ENCODE measurements around the gene ADARB2. TPM values are rescaled to one million over a fixed set of nuclear protein-coding genes. Genes with fewer than 3 reads are reported as not detected.

ADARB2 gene
- total and polyA plus RNA-seq, 2 donors (not counting 1 experiment from before 2014, with no cell fraction given), result not detected

DNA sequence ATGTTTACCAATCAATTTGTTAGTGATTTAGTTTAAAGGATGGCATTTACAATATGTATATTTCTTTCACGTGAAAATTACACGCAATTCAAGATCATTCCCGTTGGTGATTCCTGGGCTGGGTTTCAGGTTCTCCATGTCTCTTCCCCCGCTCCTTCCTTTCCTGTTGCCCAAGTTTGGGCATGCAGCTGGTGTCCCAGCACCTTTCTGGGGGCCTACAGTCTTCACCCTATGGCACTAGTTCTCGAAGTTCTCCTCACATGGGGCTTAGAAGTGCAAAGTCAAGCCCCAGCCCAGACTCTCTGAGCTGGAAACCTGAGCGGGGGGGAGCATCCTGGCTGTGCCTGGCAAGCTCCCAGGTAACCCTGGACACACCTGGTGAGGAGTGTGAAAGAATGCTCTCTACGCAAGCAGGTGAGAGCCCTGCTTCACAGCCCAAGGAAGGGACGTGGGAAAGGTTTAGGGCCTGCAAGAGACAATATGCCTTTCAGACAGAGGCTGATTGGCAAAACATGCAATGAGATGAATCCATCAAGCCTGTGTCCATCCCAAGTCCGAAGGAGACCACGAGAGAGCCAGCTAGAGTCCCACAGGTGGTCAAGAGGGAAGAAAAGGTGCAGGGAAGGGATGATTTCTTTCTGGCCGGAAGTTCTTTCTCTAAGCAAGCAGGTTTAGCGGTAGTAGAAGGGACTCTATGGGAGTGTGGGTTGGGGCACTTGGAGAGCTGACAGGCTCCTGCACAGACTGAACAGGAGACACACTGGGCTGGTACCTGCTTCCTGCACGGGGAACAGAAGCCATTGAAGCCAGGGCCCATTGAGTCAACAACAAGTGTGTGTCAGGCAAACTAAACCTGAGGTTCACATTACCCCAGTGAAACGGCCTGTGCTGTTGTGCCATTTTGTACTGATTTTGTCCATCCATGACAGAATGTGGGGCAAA lies 131.1 kb downstream of the ADARB2 start:
- H3K27me3 ChIP-seq (ENCODE audit: control insufficient read depth, insufficient read depth, low read length), result no peaks in the 10 kb centered on the region
- no peak for DNase-seq (ENCODE audit: low read depth in 2 of 2)
- H3K9ac ChIP-seq (ENCODE audit: insufficient read depth, low read length), result no peak overlapping the region
- no peaks in the 10 kb centered on the region for H4K20me1 ChIP-seq (ENCODE audit: control insufficient read depth, extremely low read depth, insufficient read depth, low read length)
- H3K9me3 ChIP-seq (ENCODE audit: control insufficient read depth, insufficient read depth, low read depth, low read length), result no peaks in the 10 kb centered on the region
- no peak overlapping the region for H3K4me3 ChIP-seq (replicated peaks in 1 of 4; ENCODE audit: control extremely low read depth in 1 of 4, insufficient read depth in 1 of 4, low read depth in 3 of 4, low read length in 4 of 4)
- H3K4me2 ChIP-seq (ENCODE audit: extremely low read depth, insufficient read depth, low read length), result no peak overlapping the region
- no peak overlapping the region for H3K27ac ChIP-seq (ENCODE audit: insufficient read depth, low read length)
- no peaks in the 10 kb centered on the region for H3K79me2 ChIP-seq (ENCODE audit: control insufficient read depth, insufficient read depth, low read length)
- no peak overlapping the region for H2AFZ ChIP-seq (ENCODE audit: low read length)
- no peaks in the 10 kb centered on the region for H3K4me1 ChIP-seq (ENCODE audit: control insufficient read depth, extremely low read depth, insufficient read depth, low read length)
- TF ChIP-seq, protein P1, sequence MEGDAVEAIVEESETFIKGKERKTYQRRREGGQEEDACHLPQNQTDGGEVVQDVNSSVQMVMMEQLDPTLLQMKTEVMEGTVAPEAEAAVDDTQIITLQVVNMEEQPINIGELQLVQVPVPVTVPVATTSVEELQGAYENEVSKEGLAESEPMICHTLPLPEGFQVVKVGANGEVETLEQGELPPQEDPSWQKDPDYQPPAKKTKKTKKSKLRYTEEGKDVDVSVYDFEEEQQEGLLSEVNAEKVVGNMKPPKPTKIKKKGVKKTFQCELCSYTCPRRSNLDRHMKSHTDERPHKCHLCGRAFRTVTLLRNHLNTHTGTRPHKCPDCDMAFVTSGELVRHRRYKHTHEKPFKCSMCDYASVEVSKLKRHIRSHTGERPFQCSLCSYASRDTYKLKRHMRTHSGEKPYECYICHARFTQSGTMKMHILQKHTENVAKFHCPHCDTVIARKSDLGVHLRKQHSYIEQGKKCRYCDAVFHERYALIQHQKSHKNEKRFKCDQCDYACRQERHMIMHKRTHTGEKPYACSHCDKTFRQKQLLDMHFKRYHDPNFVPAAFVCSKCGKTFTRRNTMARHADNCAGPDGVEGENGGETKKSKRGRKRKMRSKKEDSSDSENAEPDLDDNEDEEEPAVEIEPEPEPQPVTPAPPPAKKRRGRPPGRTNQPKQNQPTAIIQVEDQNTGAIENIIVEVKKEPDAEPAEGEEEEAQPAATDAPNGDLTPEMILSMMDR (conservative IDR thresholded peaks at IDR 0.05 in 1 of 2, IDR thresholded peaks at IDR 0.05 in 1 of 2; ENCODE audit: low read depth in 1 of 2, low read length in 2 of 2), result no peak
- no peak for TF ChIP-seq EZH2 (IDR thresholded peaks at IDR 0.05; ENCODE audit: low read length, missing control alignments)
- H3K36me3 ChIP-seq (ENCODE audit: control insufficient read depth, insufficient read depth, low read length), result no peaks in the 10 kb centered on the region

DNA sequence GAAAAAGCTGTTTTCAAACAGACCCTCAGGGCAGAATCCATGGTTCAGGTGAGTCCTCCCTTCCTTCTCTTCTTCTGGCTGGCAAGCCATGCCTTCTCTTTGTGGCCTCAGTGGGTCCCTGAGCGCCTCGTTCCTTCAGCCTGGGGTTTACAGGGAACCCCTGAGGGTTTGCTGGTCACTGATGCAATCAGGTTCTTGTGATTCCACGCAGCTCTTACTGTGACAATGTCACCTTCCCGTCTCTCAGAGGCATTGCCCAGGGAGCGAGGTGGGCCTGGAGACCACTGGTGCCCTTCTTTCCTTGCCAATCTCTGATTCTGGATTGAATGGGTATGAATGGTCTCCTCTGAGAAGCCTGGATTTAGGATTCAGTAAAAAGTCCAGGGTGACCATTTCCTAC lies 132.2 kb downstream of the ADARB2 start:
- Histone ChIP-seq H3K9ac (ENCODE audit: insufficient read depth, low read length) (no peak overlapping the region), H3K27ac (ENCODE audit: insufficient read depth, low read length) (no peak overlapping the region), H2AFZ (ENCODE audit: low read length) (no peak overlapping the region), H3K4me2 (ENCODE audit: extremely low read depth, insufficient read depth, low read length) (no peak overlapping the region), H3K4me3 (replicated peaks in 1 of 4; ENCODE audit: control extremely low read depth in 1 of 4, insufficient read depth in 1 of 4, low read depth in 3 of 4, low read length in 4 of 4) (no peak overlapping the region), H4K20me1 (ENCODE audit: control insufficient read depth, extremely low read depth, insufficient read depth, low read length) (no peaks in the 10 kb centered on the region), H3K27me3 (ENCODE audit: control insufficient read depth, insufficient read depth, low read length) (no peaks in the 10 kb centered on the region), H3K79me2 (ENCODE audit: control insufficient read depth, insufficient read depth, low read length) (no peaks in the 10 kb centered on the region), H3K36me3 (ENCODE audit: control insufficient read depth, insufficient read depth, low read length) (no peaks in the 10 kb centered on the region), H3K9me3 (ENCODE audit: control insufficient read depth, insufficient read depth, low read depth, low read length) (no peaks in the 10 kb centered on the region), H3K4me1 (ENCODE audit: control insufficient read depth, extremely low read depth, insufficient read depth, low read length) (no peaks in the 10 kb centered on the region)
- DNase-seq (ENCODE audit: low read depth in 2 of 2), result no peak
- no peak for TF ChIP-seq EZH2 (IDR thresholded peaks at IDR 0.05; ENCODE audit: low read length, missing control alignments)
- TF ChIP-seq, protein P1 (conservative IDR thresholded peaks at IDR 0.05 in 1 of 2, IDR thresholded peaks at IDR 0.05 in 1 of 2; ENCODE audit: low read depth in 1 of 2, low read length in 2 of 2), result no peak

DNA sequence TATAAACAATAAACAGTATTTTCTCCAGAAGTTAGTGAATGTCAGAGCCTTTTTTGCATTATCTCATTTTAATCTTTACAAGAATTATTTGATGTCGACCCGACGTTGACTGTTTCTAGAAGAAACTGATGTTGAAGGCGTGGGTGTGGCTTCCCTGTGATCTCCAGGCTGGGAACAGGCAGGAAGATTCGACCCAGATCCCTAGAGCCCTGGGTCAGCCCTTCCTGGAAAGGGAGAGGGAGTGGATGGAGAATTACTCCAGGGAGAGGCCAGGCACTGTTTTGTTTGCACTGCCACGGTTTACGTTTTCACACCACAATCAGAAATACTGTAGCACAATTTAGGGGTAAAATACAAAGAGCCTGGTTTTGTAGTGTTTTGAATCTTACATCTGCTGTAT lies 133.1 kb downstream of the ADARB2 start:
- no peak overlapping the region for H2AFZ ChIP-seq (ENCODE audit: low read length)
- H3K4me1 ChIP-seq (ENCODE audit: control insufficient read depth, extremely low read depth, insufficient read depth, low read length), result no peaks in the 10 kb centered on the region
- H4K20me1 ChIP-seq (ENCODE audit: control insufficient read depth, extremely low read depth, insufficient read depth, low read length), result no peaks in the 10 kb centered on the region
- no peaks in the 10 kb centered on the region for H3K27me3 ChIP-seq (ENCODE audit: control insufficient read depth, insufficient read depth, low read length)
- no peak overlapping the region for H3K4me3 ChIP-seq (replicated peaks in 1 of 4; ENCODE audit: control extremely low read depth in 1 of 4, insufficient read depth in 1 of 4, low read depth in 3 of 4, low read length in 4 of 4)
- no peaks in the 10 kb centered on the region for H3K36me3 ChIP-seq (ENCODE audit: control insufficient read depth, insufficient read depth, low read length)
- H3K27ac ChIP-seq (ENCODE audit: insufficient read depth, low read length), result no peak overlapping the region
- TF ChIP-seq EZH2 (IDR thresholded peaks at IDR 0.05; ENCODE audit: low read length, missing control alignments), result no peak
- TF ChIP-seq, protein P1 (conservative IDR thresholded peaks at IDR 0.05 in 1 of 2, IDR thresholded peaks at IDR 0.05 in 1 of 2; ENCODE audit: low read depth in 1 of 2, low read length in 2 of 2), result no peak
- H3K79me2 ChIP-seq (ENCODE audit: control insufficient read depth, insufficient read depth, low read length), result no peaks in the 10 kb centered on the region
- DNase-seq (ENCODE audit: low read depth in 2 of 2), result no peak
- no peaks in the 10 kb centered on the region for H3K9me3 ChIP-seq (ENCODE audit: control insufficient read depth, insufficient read depth, low read depth, low read length)
- no peak overlapping the region for H3K9ac ChIP-seq (ENCODE audit: insufficient read depth, low read length)
- no peak overlapping the region for H3K4me2 ChIP-seq (ENCODE audit: extremely low read depth, insufficient read depth, low read length)
